H1 (cell line): ENCODE data around the gene PFDN1. TPM values are rescaled to one million over a fixed set of nuclear protein-coding genes. Genes with fewer than 3 reads are reported as not detected.

Experiments
- CTCF ChIA-PET: fragments of 300-600 bp; sonication (Branson Sonifier 250); formaldehyde crosslinking; loops from one replicate; lab custom pipeline; 2021; ENCODE audit not compliant: partially characterized antibody; lab: Charles Lee
- POLR2A ChIA-PET: fragments of 300-600 bp; sonication (Branson Sonifier 250); formaldehyde crosslinking; loops from one replicate; lab custom pipeline; 2021; ENCODE audit warnings: inconsistent platforms; ENCODE audit not compliant: partially characterized antibody; lab: Charles Lee
- DNase-seq, 2 experiments: peaks; one replicate each; pipeline versions ENCODE4 v3.0.0 to v3.0.0-alpha.2; 2010 to 2022; ENCODE audit warnings: low spot score in 2 of 2, low read depth in 1 of 2, mixed read lengths in 1 of 2
- FAIRE-seq: peaks from 2 replicates; lab custom pipeline; 2011; peaks lifted over from hg19 to GRCh38; lab: Jason Lieb, UNC
- H2AFZ ChIP-seq: 2 replicates; pipeline ENCODE4 v1.8.1; 2012; ENCODE audit warnings: low read length, inconsistent platforms
- H2AK5ac ChIP-seq: 2 replicates; pipeline ENCODE4 v1.6.1; 2013; ENCODE audit warnings: low read depth, low read length
- H2BK120ac ChIP-seq: replicated peaks from 2 replicates; pipeline ENCODE3; 2013; ENCODE audit warnings: low read depth, low read length, inconsistent platforms
- H2BK12ac ChIP-seq: 2 replicates; pipeline ENCODE4 v1.6.1; 2013; ENCODE audit warnings: low read depth, low read length
- H2BK15ac ChIP-seq: 2 replicates; pipeline ENCODE4 v1.6.1; 2013; ENCODE audit warnings: low read length
- H2BK20ac ChIP-seq: 2 replicates; pipeline ENCODE4 v1.6.1; 2013; ENCODE audit warnings: low read length
- H2BK5ac ChIP-seq: 2 replicates; pipeline ENCODE4 v1.6.1; 2013; ENCODE audit warnings: low read depth, low read length
- H3K14ac ChIP-seq: 2 replicates; pipeline ENCODE4 v1.6.1; 2013; ENCODE audit warnings: inconsistent platforms; ENCODE audit not compliant: insufficient read length
- H3K18ac ChIP-seq: 2 replicates; pipeline ENCODE4 v1.6.1; 2013; ENCODE audit warnings: low read length; ENCODE audit errors: extremely low read depth
- H3K23ac ChIP-seq: 2 replicates; pipeline ENCODE4 v1.6.1; 2013; ENCODE audit warnings: inconsistent platforms; ENCODE audit not compliant: insufficient read length
- H3K23me2 ChIP-seq: 2 replicates; pipeline ENCODE4 v1.6.1; 2013; ENCODE audit warnings: low read depth, low read length
- H3K27ac ChIP-seq: 2 replicates; pipeline ENCODE4 v1.6.1; 2011; ENCODE audit warnings: low read depth, low read length, inconsistent platforms
- H3K27me3 ChIP-seq, 4 experiments: replicated peaks in 1 of 4; 1 replicate in 1 of 4; 2 replicates in 3 of 4; pipeline versions ENCODE4 v1.6.1 to v1.8.1; 2011 to 2013; ENCODE audit warnings: low read length in 3 of 4, mild to moderate bottlenecking in 3 of 4, inconsistent platforms in 2 of 4, mixed read lengths in 2 of 4, moderate library complexity in 1 of 4; ENCODE audit not compliant: control insufficient read depth in 3 of 4, insufficient read depth in 3 of 4; ENCODE audit errors: extremely low read depth in 1 of 4
- H3K36me3 ChIP-seq, 4 experiments: 2 replicates each; pipeline versions ENCODE4 v1.6.1 to v1.8.1; 2011 to 2013; ENCODE audit warnings: mild to moderate bottlenecking in 4 of 4, low read length in 3 of 4, moderate library complexity in 2 of 4, control low read depth in 1 of 4, inconsistent platforms in 1 of 4; ENCODE audit not compliant: insufficient read depth in 4 of 4, control insufficient read depth in 2 of 4
- H3K4ac ChIP-seq: replicated peaks from 2 replicates; pipeline ENCODE3; 2013; ENCODE audit warnings: low read length, low read depth, mixed read lengths, inconsistent platforms; ENCODE audit not compliant: insufficient read length
- H3K4me1 ChIP-seq, 4 experiments: replicated peaks in 1 of 4; 1 replicate in 1 of 4; 2 replicates in 3 of 4; pipeline versions ENCODE4 v1.6.1 to v1.8.1; 2011 to 2013; ENCODE audit warnings: low read length in 3 of 4, inconsistent platforms in 2 of 4, mixed read lengths in 1 of 4; ENCODE audit not compliant: insufficient read depth in 4 of 4, control insufficient read depth in 3 of 4
- H3K4me2 ChIP-seq, 2 experiments: 2 replicates each; pipeline versions ENCODE4 v1.6.1 to v1.8.1; 2011 to 2013; ENCODE audit warnings: low read depth in 2 of 2, low read length in 2 of 2, control low read depth in 1 of 2, inconsistent platforms in 1 of 2, mild to moderate bottlenecking in 1 of 2; ENCODE audit not compliant: insufficient read depth in 1 of 2
- H3K4me3 ChIP-seq, 4 experiments: fragments of 200-600, 300-600 bp in 1 of 4; sonication (generic), shearing (Covaris generic), sonication (Bioruptor Twin) in 1 of 4; 2 replicates each; pipeline versions ENCODE4 v1.5.1 to v1.8.1; 2011 to 2016; ENCODE audit warnings: low read length in 4 of 4, low read depth in 3 of 4, control low read depth in 2 of 4, inconsistent platforms in 2 of 4, mild to moderate bottlenecking in 2 of 4, mixed read lengths in 1 of 4, moderate library complexity in 1 of 4; ENCODE audit not compliant: insufficient read depth in 2 of 4; ENCODE audit errors: extremely low read depth in 1 of 4
- H3K56ac ChIP-seq: replicated peaks from 2 replicates; pipeline ENCODE3; 2013; ENCODE audit warnings: low read depth, mild to moderate bottlenecking, mixed read lengths, low read length, inconsistent platforms; ENCODE audit not compliant: insufficient read length
- H3K79me1 ChIP-seq: 2 replicates; pipeline ENCODE4 v1.6.1; 2013; ENCODE audit warnings: low read depth, low read length, control low read depth
- H3K79me2 ChIP-seq, 2 experiments: 2 replicates each; pipeline versions ENCODE4 v1.6.1 to v1.8.1; 2012 to 2013; ENCODE audit warnings: low read length in 2 of 2, mild to moderate bottlenecking in 2 of 2, inconsistent platforms in 1 of 2; ENCODE audit not compliant: insufficient read depth in 2 of 2, control insufficient read depth in 1 of 2
- H3K9ac ChIP-seq, 4 experiments: replicated peaks in 1 of 4; 1 replicate in 1 of 4; 2 replicates in 3 of 4; pipeline versions ENCODE4 v1.6.1 to v1.8.1; 2011 to 2013; ENCODE audit warnings: low read depth in 3 of 4, low read length in 3 of 4, control low read depth in 2 of 4, mild to moderate bottlenecking in 2 of 4, moderate library complexity in 2 of 4, inconsistent platforms in 1 of 4; ENCODE audit errors: extremely low read depth in 1 of 4
- H3K9me3 ChIP-seq, 2 experiments: 2 replicates each; pipeline versions ENCODE4 v1.6.1 to v1.8.1; 2012 to 2013; ENCODE audit warnings: mild to moderate bottlenecking in 2 of 2, moderate library complexity in 2 of 2, control low read depth in 1 of 2, inconsistent platforms in 1 of 2, low read depth in 1 of 2, low read length in 1 of 2, mixed read lengths in 1 of 2; ENCODE audit not compliant: insufficient read depth in 2 of 2
- H4K20me1 ChIP-seq, 2 experiments: replicated peaks in 1 of 2; 2 replicates each; pipeline versions ENCODE3 to v1.8.1; 2011 to 2013; ENCODE audit warnings: inconsistent platforms in 2 of 2, low read length in 2 of 2, mild to moderate bottlenecking in 1 of 2; ENCODE audit not compliant: insufficient read depth in 2 of 2, control insufficient read depth in 1 of 2
- H4K5ac ChIP-seq: 2 replicates; pipeline ENCODE4 v1.6.1; 2013; ENCODE audit warnings: low read length, low read depth, mixed read lengths, inconsistent platforms; ENCODE audit not compliant: insufficient read length
- H4K8ac ChIP-seq: 2 replicates; pipeline ENCODE4 v1.8.0; 2013; ENCODE audit warnings: mild to moderate bottlenecking, moderate library complexity, low read length, inconsistent platforms; ENCODE audit not compliant: insufficient read depth; ENCODE audit errors: extremely low read depth
- H4K91ac ChIP-seq: replicated peaks from 2 replicates; pipeline ENCODE3; 2013; ENCODE audit warnings: low read length, mixed read lengths, inconsistent platforms; ENCODE audit not compliant: insufficient read length
- ASH2L ChIP-seq: fragments of 200-600, 300-600 bp; sonication (generic); IDR thresholded peaks from one replicate; pipeline ENCODE4 v1.7.1; 2017; ENCODE audit warnings: low read length
- CHD2 ChIP-seq: IDR thresholded peaks from 2 replicates; pipeline ENCODE4 v1.6.1; 2012; ENCODE audit warnings: low read length, improper control_type of control experiment
- CTCF ChIP-seq, 3 experiments: IDR thresholded peaks; 1 replicate in 2 of 3; 2 replicates in 1 of 3; pipeline versions ENCODE4 v1.5.1 to v1.6.1; 2011; ENCODE audit warnings: low read length in 3 of 3, mild to moderate bottlenecking in 3 of 3, inconsistent platforms in 2 of 3, low read depth in 1 of 3, moderate library complexity in 1 of 3; ENCODE audit not compliant: insufficient read depth in 1 of 3; ENCODE audit errors: control extremely low read depth in 1 of 3
- E2F6 ChIP-seq: IDR thresholded peaks from 2 replicates; pipeline ENCODE4 v1.6.1; 2012; ENCODE audit warnings: inconsistent platforms
- KDM1A ChIP-seq: fragments of 200-600, 300-600 bp; sonication (generic); IDR thresholded peaks from 2 replicates; pipeline ENCODE4 v1.7.1; 2016; ENCODE audit warnings: mild to moderate bottlenecking, low read length, borderline replicate concordance
- POLR2A ChIP-seq, 2 experiments: IDR thresholded peaks; 1 replicate in 1 of 2; 2 replicates in 1 of 2; pipeline ENCODE4 v1.6.1; 2011; ENCODE audit warnings: low read depth in 2 of 2, low read length in 2 of 2, mild to moderate bottlenecking in 2 of 2; ENCODE audit errors: control extremely low read depth in 1 of 2
- RAD21 ChIP-seq, 2 experiments: IDR thresholded peaks in 1 of 2; conservative IDR thresholded peaks in 1 of 2; 2 replicates each; pipeline ENCODE4 v1.6.1; 2011; ENCODE audit warnings: low read depth in 2 of 2, low read length in 2 of 2, improper control_type of control experiment in 1 of 2, inconsistent platforms in 1 of 2, mild to moderate bottlenecking in 1 of 2, moderate library complexity in 1 of 2
- RXRA ChIP-seq: IDR thresholded peaks from 2 replicates; pipeline ENCODE4 v1.6.1; 2011; ENCODE audit warnings: low read depth, mild to moderate bottlenecking, low read length, moderate library complexity; ENCODE audit not compliant: insufficient read depth
- TAF1 ChIP-seq: IDR thresholded peaks from 2 replicates; pipeline ENCODE4 v1.6.1; 2011; ENCODE audit warnings: mild to moderate bottlenecking, low read depth, low read length
- TEAD4 ChIP-seq: IDR thresholded peaks from 2 replicates; pipeline ENCODE4 v1.6.1; 2012; ENCODE audit warnings: low read depth, low read length, inconsistent platforms, mixed read lengths
- WGBS, 2 experiments: shearing (Covaris generic) in 1 of 2; methylation state at CpG; one replicate each; pipeline versions ENCODE4 v1.1.6 to v1.1.7; 2013 to 2015; ENCODE audit warnings: low lambda C conversion rate in 2 of 2, mixed read lengths in 2 of 2, inconsistent platforms in 1 of 2, low coverage in 1 of 2, missing lambda C conversion rate in 1 of 2; ENCODE audit not compliant: insufficient replicate concordance in 2 of 2, insufficient coverage in 1 of 2, insufficient read length in 1 of 2; ENCODE audit errors: extremely low coverage in 1 of 2, missing lambda C conversion rate in 1 of 2; 5-methylcytosine and 5-hydroxymethylcytosine counted together
- polyA plus RNA-seq, 7 experiments: library from polyadenylated mRNA; depleted of rRNA in 3 of 7; stranded (reverse) in 5 of 7; unstranded in 2 of 7; fragments of >200 nt in 5 of 7; fragments of 200-250 nt in 2 of 7; gene quantifications; 1 replicate in 5 of 7; 2 replicates in 1 of 7; 4 replicates in 1 of 7; pipeline versions ENCODE4 v1.2.1 to v1.2.3, GENCODE V29; 2011 to 2013; ENCODE audit warnings: missing spikeins in 2 of 7, mixed read lengths in 2 of 7
- total RNA-seq: library from RNA; stranded (reverse); fragmentation: NEBNext Ultra II Directional; extraction: Animal tissue kit (Norgen Biotek cat#: 25700); gene quantifications from 2 replicates; pipeline ENCODE4 v1.2.1, GENCODE V29; 2021

PFDN1 gene
- total and polyA plus RNA-seq, 2 of the 8 experiments (the other 6 are each of a cell fraction or from before 2014, with no cell fraction given) = 53.0 to 89.6 TPM

DNA sequence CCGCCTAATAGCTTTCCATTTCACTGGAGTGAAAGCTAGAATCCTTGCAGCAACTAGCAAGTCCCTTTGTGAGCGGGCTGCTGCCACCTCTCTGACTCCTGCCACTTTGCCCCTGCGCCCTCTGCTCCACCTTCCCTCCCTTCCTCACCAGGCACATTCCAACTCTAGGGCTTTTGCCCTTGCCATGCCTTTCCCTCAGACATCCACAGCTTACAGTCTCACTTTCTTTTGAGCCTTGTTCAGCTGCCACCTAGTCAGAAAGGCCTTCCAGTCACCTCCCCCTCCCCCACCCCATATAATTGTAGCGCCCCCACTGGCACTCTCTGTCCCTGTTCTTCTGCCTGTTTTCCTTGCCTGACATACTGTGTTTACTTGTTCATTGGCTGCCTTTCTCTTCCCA, 96.9 kb downstream of the PFDN1 start:
- H2AK5ac ChIP-seq = no peak overlapping the region
- no peaks in the 10 kb centered on the region for H3K79me1 ChIP-seq
- no peaks in the 10 kb centered on the region; the same call in 1 of the 2 replicates for H3K23me2 ChIP-seq
- H2BK15ac ChIP-seq = no peak overlapping the region
- no peak overlapping the region for H3K27ac ChIP-seq
- H3K36me3 ChIP-seq = no peaks in the 10 kb centered on the region
- H3K4me1 ChIP-seq = peaks cover 0 to 5% (median 4%) of the 10 kb centered on the region in 4 experiments; a peak in 5 of 7 replicates
- H3K23ac ChIP-seq = no peak overlapping the region
- no peak overlapping the region for H2AFZ ChIP-seq
- CTCF ChIA-PET = interaction anchor here (0.6 to 2.7 kb wide), 32 partner anchors 9 to 1078 kb away, joined by 3 to 55 read pairs (median 4); no protein-coding TSS in a partner anchor
- FAIRE-seq (no peak), DNase-seq (peak in 1 of 2 experiments; percentile 53)
- no peak overlapping the region for H4K91ac ChIP-seq
- H3K4me2 ChIP-seq = peak overlapping the region; percentile 6 to 29
- H2BK120ac ChIP-seq = no peak overlapping the region
- no peaks in the 10 kb centered on the region for H3K9me3 ChIP-seq
- H3K18ac ChIP-seq = no peak overlapping the region
- H3K4me3 ChIP-seq = no peak overlapping the region
- no peaks in the 10 kb centered on the region for H3K27me3 ChIP-seq
- no peak overlapping the region for H2BK12ac ChIP-seq
- no peak overlapping the region for H3K9ac ChIP-seq
- H4K5ac ChIP-seq = no peak overlapping the region
- H3K79me2 ChIP-seq = no peaks in the 10 kb centered on the region
- no peak overlapping the region for H3K4ac ChIP-seq
- H2BK5ac ChIP-seq = no peak overlapping the region
- no peak overlapping the region for H2BK20ac ChIP-seq
- H3K14ac ChIP-seq = no peak overlapping the region
- H4K8ac ChIP-seq = no peak overlapping the region
- H3K56ac ChIP-seq = no peak overlapping the region
- H4K20me1 ChIP-seq = no peaks in the 10 kb centered on the region
- POLR2A ChIA-PET = interaction anchor here (1.3 to 1.4 kb wide), 3 partner anchors 10 to 32 kb away, joined by 3 to 5 read pairs (median 4); no protein-coding TSS in a partner anchor
- whole genome bisulfite sequencing, 2 experiments = 54% methylated on average over 4 of the region's 4 CpGs; no CpG with 5 or more reads in 1 of the 2 experiments
- TF ChIP-seq TAF1 (no peak), CHD2 (peak; percentile 29; the same call in 1 of the 2 replicates), E2F6 (no peak), CTCF (IDR thresholded peaks at IDR 0.05; ENCODE audit: control extremely low read depth in 1 of 3, insufficient read depth in 1 of 3, low read depth in 1 of 3, low read length in 3 of 3) (peak; percentile 58 to 66 (median 62)), POLR2A (IDR thresholded peaks at IDR 0.05; ENCODE audit: control extremely low read depth in 1 of 2, low read depth in 2 of 2, low read length in 2 of 2) (no peak), RXRA (no peak), RAD21 (IDR thresholded peaks at IDR 0.05 in 1 of 2, conservative IDR thresholded peaks at IDR 0.05 in 1 of 2; ENCODE audit: low read depth in 2 of 2, low read length in 2 of 2) (peak in 1 of 2 experiments; percentile 32; a peak in 1 of 4 replicates), TEAD4 (no peak), ASH2L (peak; percentile 61), KDM1A (peak; percentile 87; the same call in 1 of the 2 replicates)
